DOHH2 (cell line): Measurements from ENCODE around the gene NKPD1.

ENCODE experiments used
- CTCF ChIP-seq: fragments of 200-600 bp; sonication (generic); IDR thresholded peaks from one replicate; pipeline ENCODE4 v1.5.1; 2014; ENCODE audit warnings: antibody characterized with exemption, mild to moderate bottlenecking, low read depth, low read length; ENCODE audit not compliant: poor library complexity, severe bottlenecking
- EZH2phosphoT487 ChIP-seq: fragments of 200-600 bp; sonication (generic); IDR thresholded peaks from 2 replicates; pipeline ENCODE4 v1.6.1; 2017; ENCODE audit warnings: borderline replicate concordance, mild to moderate bottlenecking, antibody characterized with exemption, low read length, moderate library complexity, mixed read lengths

DNA sequence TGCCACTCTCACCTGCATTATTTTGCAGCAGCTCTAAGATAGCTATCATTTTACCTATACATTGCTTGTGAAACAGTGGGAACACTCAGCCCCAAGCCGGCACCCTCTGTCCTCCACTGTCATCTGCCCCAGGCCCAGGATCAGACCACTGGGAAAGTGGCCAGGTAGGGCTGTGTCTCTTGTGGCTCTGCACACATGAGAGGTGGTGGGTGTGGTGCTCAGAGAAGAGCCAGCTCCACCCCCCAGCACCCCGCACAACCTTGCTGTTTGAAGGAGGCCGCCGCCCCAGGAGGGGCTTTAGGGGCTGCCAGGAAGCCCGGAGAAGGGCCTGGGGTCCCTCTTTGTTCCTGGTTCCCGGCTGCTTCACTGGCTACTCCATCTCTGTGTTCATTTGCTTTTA is 41.2 kb downstream of the NKPD1 start:
- no peak for TF ChIP-seq CTCF
- TF ChIP-seq EZH2phosphoT487 = no peak
